Spleen (tissue), 7 donors: ENCODE data around the gene UVSSA.

Experiments
- CTCF ChIP-seq, 11 experiments: fragments of 200-600 bp in 7 of 11; fragments of 450-650 bp in 4 of 11; sonication (generic) in 4 of 11; IDR thresholded peaks in 8 of 11; conservative IDR thresholded peaks in 3 of 11; 1 replicate in 7 of 11; 2 replicates in 4 of 11; pipeline versions ENCODE4 v1.4.0 to v1.8.0; 2016 to 2021; ENCODE audit warnings: antibody characterized with exemption in 11 of 11, inconsistent platforms in 4 of 11, mild to moderate bottlenecking in 1 of 11
- POLR2A ChIP-seq, 3 donors: fragments of 450-650 bp; IDR thresholded peaks; one replicate each; pipeline ENCODE4 v1.5.1; 2017; ENCODE audit warnings: antibody characterized with exemption in 3 of 3, mild to moderate bottlenecking in 1 of 3
- POLR2AphosphoS5 ChIP-seq, 3 donors: sonication (generic); formaldehyde crosslinking; IDR thresholded peaks; one replicate each; pipeline ENCODE4 v1.5.1; 2017; ENCODE audit warnings: antibody characterized with exemption in 3 of 3
- donor health status: DM: no; HTN: no; CAD: no; lungs with moderate emphysema.
- donor health status: DM: no; HTN: no; CAD: no.
- donor health status: DM: no; HTN: no; CAD: no.

- TF ChIP-seq CTCF (IDR thresholded peaks at IDR 0.05 in 8 of 11, conservative IDR thresholded peaks at IDR 0.05 in 3 of 11) (no peak), POLR2AphosphoS5 (IDR thresholded peaks at IDR 0.05) (no peak), POLR2A (IDR thresholded peaks at IDR 0.05) (no peak)
Measured at GRCh38 chr4:1358421-1359143, 11.6 kb downstream of the UVSSA start.
